HepG2 (cell line): ENCODE measurements around the gene ZNF512B. TPM values are rescaled to one million over a fixed set of nuclear protein-coding genes. Genes with fewer than 3 reads are reported as not detected.

ENCODE experiments used
- AGO2 ChIP-seq: fragments of 200-400 bp; formaldehyde crosslinking; optimal IDR thresholded peaks from 2 replicates; pipeline ENCODE3; 2017; ENCODE audit warnings: mild to moderate bottlenecking, low read depth, low read length, moderate library complexity
- DPF2 ChIP-seq: sonication (generic); formaldehyde crosslinking; IDR thresholded peaks from 2 replicates; pipeline ENCODE4 v1.4.0; 2020; ENCODE audit warnings: mild to moderate bottlenecking, low read depth, missing genetic modification reagents, borderline replicate concordance
- EEA1 ChIP-seq: sonication (generic); formaldehyde crosslinking; IDR thresholded peaks from 2 replicates; pipeline ENCODE4 v1.5.1; 2020; ENCODE audit warnings: mild to moderate bottlenecking, missing genetic modification reagents, borderline replicate concordance
- HNRNPL ChIP-seq: fragments of 200-400 bp; formaldehyde crosslinking; IDR thresholded peaks from 2 replicates; pipeline ENCODE4 v1.6.1; 2017; ENCODE audit warnings: mild to moderate bottlenecking, low read depth, low read length
- KDM3A ChIP-seq: IDR thresholded peaks from 2 replicates; pipeline ENCODE4 v1.6.1; 2018; ENCODE audit warnings: low read depth, missing compliant biosample characterization
- KDM6A ChIP-seq: IDR thresholded peaks from 2 replicates; pipeline ENCODE4 v1.6.1; 2016; ENCODE audit warnings: low read depth
- RFXANK ChIP-seq: IDR thresholded peaks from 2 replicates; pipeline ENCODE4 v1.6.1; 2016
- RORA ChIP-seq: sonication (generic); formaldehyde crosslinking; IDR thresholded peaks from 2 replicates; pipeline ENCODE4 v1.5.0; 2020; ENCODE audit warnings: mild to moderate bottlenecking, missing genetic modification reagents, moderate library complexity
- SMAD1 ChIP-seq: sonication (generic); formaldehyde crosslinking; IDR thresholded peaks from 2 replicates; pipeline ENCODE4 v1.4.0; 2020; ENCODE audit warnings: missing genetic modification reagents, low read depth, mild to moderate bottlenecking, borderline replicate concordance
- SP2 ChIP-seq: sonication (generic); formaldehyde crosslinking; IDR thresholded peaks from 2 replicates; pipeline ENCODE4 v1.5.1; 2020; ENCODE audit warnings: mild to moderate bottlenecking, missing genetic modification reagents
- TAF15 ChIP-seq: fragments of 200-400 bp; formaldehyde crosslinking; IDR thresholded peaks from one replicate; pipeline ENCODE4 v1.6.1; 2018; ENCODE audit warnings: mild to moderate bottlenecking, low read depth, low read length; ENCODE audit not compliant: poor library complexity, severe bottlenecking
- ZFP36L1 ChIP-seq: sonication (generic); formaldehyde crosslinking; IDR thresholded peaks from 2 replicates; pipeline ENCODE4 v1.8.0; 2022; ENCODE audit warnings: mild to moderate bottlenecking, missing genetic modification reagents, moderate library complexity
- ZFY ChIP-seq: sonication (generic); formaldehyde crosslinking; IDR thresholded peaks from 2 replicates; pipeline ENCODE4 v1.4.0; 2020; ENCODE audit warnings: missing genetic modification reagents
- ZNF207 ChIP-seq: fragments of 450-650 bp; IDR thresholded peaks from 2 replicates; pipeline ENCODE4 v1.6.1; 2016; ENCODE audit warnings: antibody characterized with exemption, borderline replicate concordance
- ZNF235 ChIP-seq: sonication (generic); formaldehyde crosslinking; IDR thresholded peaks from 2 replicates; pipeline ENCODE4 v1.8.1; 2023; ENCODE audit warnings: mild to moderate bottlenecking, missing genetic modification reagents, borderline replicate concordance
- ZNF451 ChIP-seq: sonication (generic); formaldehyde crosslinking; IDR thresholded peaks from 2 replicates; pipeline ENCODE4 v1.5.0; 2020; ENCODE audit warnings: mild to moderate bottlenecking, missing genetic modification reagents
- ZNF629 ChIP-seq: sonication (generic); formaldehyde crosslinking; conservative IDR thresholded peaks from 2 replicates; pipeline ENCODE4 v1.5.0; 2020; ENCODE audit warnings: missing genetic modification reagents
- ZNF850 ChIP-seq: sonication (generic); formaldehyde crosslinking; conservative IDR thresholded peaks from 2 replicates; pipeline ENCODE4 v1.9.0; 2021; ENCODE audit warnings: mild to moderate bottlenecking, missing genetic modification reagents
- polyA plus RNA-seq, 8 experiments: library from polyadenylated mRNA; depleted of rRNA in 3 of 8; stranded (reverse) in 7 of 8; unstranded in 1 of 8; fragments of >200 nt; fragmentation: Illumina TruSeq in 4 of 8; extraction: Trizol in 4 of 8; gene quantifications; 2 replicates each; pipeline versions ENCODE4 v1.2.1 to v1.2.3, GENCODE V29; 2011 to 2016; ENCODE audit warnings: low read depth in 4 of 8, missing spikeins in 1 of 8, mixed read lengths in 1 of 8; ENCODE audit not compliant: insufficient read depth in 1 of 8
- total RNA-seq, 5 experiments: library from RNA; depleted of rRNA; stranded (reverse); fragments of >200 nt; fragmentation: Illumina TruSeq; extraction: Trizol; gene quantifications; 2 replicates each; pipeline ENCODE4 v1.2.3, GENCODE V29; 2016; ENCODE audit warnings: low read depth in 1 of 5
- TF ChIP-seq, protein P1 (sequence below): IDR thresholded peaks from 2 replicates; pipeline ENCODE4 v1.6.1; 2012; ENCODE audit warnings: inconsistent platforms
- TF ChIP-seq, protein P2 (sequence below): sonication (generic); formaldehyde crosslinking; IDR thresholded peaks from 2 replicates; pipeline ENCODE4 v1.8.1; 2023; ENCODE audit warnings: mild to moderate bottlenecking, missing genetic modification reagents
- TF ChIP-seq, protein P3 (sequence below): fragments of 450-650 bp; IDR thresholded peaks from 2 replicates; pipeline ENCODE4 v1.6.1; 2017
- TF ChIP-seq, protein P4 (sequence below): sonication (generic); formaldehyde crosslinking; IDR thresholded peaks from 2 replicates; pipeline ENCODE4 v1.4.0; 2020; ENCODE audit warnings: missing genetic modification reagents
- TF ChIP-seq, protein P5 (sequence below): IDR thresholded peaks from 2 replicates; pipeline ENCODE4 v1.6.1; 2016

Gene ZNF512B
- total and polyA plus RNA-seq, 2 of the 13 experiments (the other 11 are each of a cell fraction or from before 2014, with no cell fraction given): 11.5 to 30.6 TPM

DNA sequence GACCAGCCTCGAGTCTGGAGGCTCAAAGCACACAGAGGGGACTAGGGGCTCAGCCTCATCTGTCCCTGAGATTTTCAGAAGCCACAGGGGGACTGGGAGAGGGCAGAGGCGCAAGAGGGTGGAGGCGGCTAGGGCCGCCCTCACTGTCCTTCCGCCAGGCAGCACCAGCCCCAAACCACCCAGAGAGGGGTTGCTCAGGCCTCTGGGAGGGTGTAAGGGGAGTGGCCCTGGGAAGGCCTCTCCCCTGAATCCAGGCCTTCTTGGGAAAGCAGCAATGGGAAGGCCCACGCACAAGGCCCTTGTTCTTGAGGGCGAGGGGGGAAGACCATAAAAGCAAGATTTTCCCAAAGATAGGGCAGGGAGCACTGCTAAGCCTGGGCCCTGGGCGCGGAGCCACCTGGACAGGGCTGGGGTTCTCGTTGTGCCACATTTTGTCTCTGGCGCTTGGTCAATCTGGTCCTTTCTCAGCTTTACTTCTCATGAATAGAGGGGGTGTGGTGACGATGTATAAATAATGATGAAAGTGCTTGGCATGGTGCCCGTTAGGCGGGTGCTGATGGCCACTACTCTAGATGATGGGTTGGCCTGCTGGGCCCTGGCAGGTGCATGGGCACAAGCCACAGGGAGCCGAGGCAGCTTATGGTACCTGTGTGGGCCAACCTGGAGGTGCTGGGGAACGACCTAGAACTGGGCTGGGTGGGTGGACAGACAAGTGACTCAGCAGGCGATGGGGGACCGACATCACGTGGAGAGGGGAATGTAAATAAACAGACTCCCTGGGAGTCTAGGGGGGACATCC is 4.9 kb upstream of the ZNF512B start (continued):
- TF ChIP-seq, protein P1, sequence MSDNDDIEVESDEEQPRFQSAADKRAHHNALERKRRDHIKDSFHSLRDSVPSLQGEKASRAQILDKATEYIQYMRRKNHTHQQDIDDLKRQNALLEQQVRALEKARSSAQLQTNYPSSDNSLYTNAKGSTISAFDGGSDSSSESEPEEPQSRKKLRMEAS: no peak
- TF ChIP-seq RFXANK (no peak), HNRNPL (no peak), KDM6A (no peak), ZNF850 (no peak), RORA (no peak), ZNF629 (CRISPR knock-in tag) (no peak), EEA1 (no peak), ZNF207 (no peak), KDM3A (no peak), TAF15 (no peak), AGO2 (peak; percentile 12), ZFP36L1 (no peak), ZNF235 (CRISPR knock-in tag) (no peak), SMAD1 (CRISPR knock-in tag) (no peak), ZFY (CRISPR knock-in tag) (0 out of 2 replicates have a peak, but pooled peaks have one; percentile 2), SP2 (CRISPR knock-in tag) (no peak), DPF2 (CRISPR knock-in tag) (no peak), ZNF451 (CRISPR knock-in tag) (no peak)
- TF ChIP-seq, protein P2, sequence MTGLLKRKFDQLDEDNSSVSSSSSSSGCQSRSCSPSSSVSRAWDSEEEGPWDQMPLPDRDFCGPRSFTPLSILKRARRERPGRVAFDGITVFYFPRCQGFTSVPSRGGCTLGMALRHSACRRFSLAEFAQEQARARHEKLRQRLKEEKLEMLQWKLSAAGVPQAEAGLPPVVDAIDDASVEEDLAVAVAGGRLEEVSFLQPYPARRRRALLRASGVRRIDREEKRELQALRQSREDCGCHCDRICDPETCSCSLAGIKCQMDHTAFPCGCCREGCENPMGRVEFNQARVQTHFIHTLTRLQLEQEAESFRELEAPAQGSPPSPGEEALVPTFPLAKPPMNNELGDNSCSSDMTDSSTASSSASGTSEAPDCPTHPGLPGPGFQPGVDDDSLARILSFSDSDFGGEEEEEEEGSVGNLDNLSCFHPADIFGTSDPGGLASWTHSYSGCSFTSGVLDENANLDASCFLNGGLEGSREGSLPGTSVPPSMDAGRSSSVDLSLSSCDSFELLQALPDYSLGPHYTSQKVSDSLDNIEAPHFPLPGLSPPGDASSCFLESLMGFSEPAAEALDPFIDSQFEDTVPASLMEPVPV (CRISPR knock-in tag): no peak
- TF ChIP-seq, protein P3, sequence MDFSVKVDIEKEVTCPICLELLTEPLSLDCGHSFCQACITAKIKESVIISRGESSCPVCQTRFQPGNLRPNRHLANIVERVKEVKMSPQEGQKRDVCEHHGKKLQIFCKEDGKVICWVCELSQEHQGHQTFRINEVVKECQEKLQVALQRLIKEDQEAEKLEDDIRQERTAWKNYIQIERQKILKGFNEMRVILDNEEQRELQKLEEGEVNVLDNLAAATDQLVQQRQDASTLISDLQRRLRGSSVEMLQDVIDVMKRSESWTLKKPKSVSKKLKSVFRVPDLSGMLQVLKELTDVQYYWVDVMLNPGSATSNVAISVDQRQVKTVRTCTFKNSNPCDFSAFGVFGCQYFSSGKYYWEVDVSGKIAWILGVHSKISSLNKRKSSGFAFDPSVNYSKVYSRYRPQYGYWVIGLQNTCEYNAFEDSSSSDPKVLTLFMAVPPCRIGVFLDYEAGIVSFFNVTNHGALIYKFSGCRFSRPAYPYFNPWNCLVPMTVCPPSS: no peak
- TF ChIP-seq, protein P4, sequence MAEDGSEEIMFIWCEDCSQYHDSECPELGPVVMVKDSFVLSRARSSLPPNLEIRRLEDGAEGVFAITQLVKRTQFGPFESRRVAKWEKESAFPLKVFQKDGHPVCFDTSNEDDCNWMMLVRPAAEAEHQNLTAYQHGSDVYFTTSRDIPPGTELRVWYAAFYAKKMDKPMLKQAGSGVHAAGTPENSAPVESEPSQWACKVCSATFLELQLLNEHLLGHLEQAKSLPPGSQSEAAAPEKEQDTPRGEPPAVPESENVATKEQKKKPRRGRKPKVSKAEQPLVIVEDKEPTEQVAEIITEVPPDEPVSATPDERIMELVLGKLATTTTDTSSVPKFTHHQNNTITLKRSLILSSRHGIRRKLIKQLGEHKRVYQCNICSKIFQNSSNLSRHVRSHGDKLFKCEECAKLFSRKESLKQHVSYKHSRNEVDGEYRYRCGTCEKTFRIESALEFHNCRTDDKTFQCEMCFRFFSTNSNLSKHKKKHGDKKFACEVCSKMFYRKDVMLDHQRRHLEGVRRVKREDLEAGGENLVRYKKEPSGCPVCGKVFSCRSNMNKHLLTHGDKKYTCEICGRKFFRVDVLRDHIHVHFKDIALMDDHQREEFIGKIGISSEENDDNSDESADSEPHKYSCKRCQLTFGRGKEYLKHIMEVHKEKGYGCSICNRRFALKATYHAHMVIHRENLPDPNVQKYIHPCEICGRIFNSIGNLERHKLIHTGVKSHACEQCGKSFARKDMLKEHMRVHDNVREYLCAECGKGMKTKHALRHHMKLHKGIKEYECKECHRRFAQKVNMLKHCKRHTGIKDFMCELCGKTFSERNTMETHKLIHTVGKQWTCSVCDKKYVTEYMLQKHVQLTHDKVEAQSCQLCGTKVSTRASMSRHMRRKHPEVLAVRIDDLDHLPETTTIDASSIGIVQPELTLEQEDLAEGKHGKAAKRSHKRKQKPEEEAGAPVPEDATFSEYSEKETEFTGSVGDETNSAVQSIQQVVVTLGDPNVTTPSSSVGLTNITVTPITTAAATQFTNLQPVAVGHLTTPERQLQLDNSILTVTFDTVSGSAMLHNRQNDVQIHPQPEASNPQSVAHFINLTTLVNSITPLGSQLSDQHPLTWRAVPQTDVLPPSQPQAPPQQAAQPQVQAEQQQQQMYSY: no peak
- TF ChIP-seq, protein P5, sequence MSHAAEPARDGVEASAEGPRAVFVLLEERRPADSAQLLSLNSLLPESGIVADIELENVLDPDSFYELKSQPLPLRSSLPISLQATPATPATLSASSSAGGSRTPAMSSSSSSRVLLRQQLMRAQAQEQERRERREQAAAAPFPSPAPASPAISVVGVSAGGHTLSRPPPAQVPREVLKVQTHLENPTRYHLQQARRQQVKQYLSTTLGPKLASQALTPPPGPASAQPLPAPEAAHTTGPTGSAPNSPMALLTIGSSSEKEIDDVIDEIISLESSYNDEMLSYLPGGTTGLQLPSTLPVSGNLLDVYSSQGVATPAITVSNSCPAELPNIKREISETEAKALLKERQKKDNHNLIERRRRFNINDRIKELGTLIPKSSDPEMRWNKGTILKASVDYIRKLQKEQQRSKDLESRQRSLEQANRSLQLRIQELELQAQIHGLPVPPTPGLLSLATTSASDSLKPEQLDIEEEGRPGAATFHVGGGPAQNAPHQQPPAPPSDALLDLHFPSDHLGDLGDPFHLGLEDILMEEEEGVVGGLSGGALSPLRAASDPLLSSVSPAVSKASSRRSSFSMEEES (CRISPR knock-in tag): no peak
